ENCODE measurements around the gene BCAS3.

The BCAS3 gene

GRCh38 chr17:61338000-61338798, 660.5 kb downstream of the BCAS3 start:
- Histone ChIP-seq H3K36me3 (ENCODE audit: control insufficient read depth, insufficient read depth, low read length) (no peaks in the 10 kb centered on the region), H3K9me3 (ENCODE audit: control insufficient read depth, low read length) (no peaks in the 10 kb centered on the region), H3K4me1 (ENCODE audit: control insufficient read depth, insufficient read depth, low read length) (peaks cover 15% of the 10 kb centered on the region), H3K4me3 (ENCODE audit: low read length) (no peak overlapping the region), H3K27me3 (ENCODE audit: control insufficient read depth, insufficient read depth, low read length) (peaks cover 77% of the 10 kb centered on the region), H3K9ac (ENCODE audit: low read length) (no peak overlapping the region)

GRCh38 chr17:61338874-61339478, 661.3 kb downstream of the BCAS3 start:
- Histone ChIP-seq H3K9me3 (ENCODE audit: control insufficient read depth, low read length) (no peaks in the 10 kb centered on the region), H3K4me3 (ENCODE audit: low read length) (no peak overlapping the region), H3K36me3 (ENCODE audit: control insufficient read depth, insufficient read depth, low read length) (no peaks in the 10 kb centered on the region), H3K9ac (ENCODE audit: low read length) (no peak overlapping the region), H3K27me3 (ENCODE audit: control insufficient read depth, insufficient read depth, low read length) (peaks cover 74% of the 10 kb centered on the region), H3K4me1 (ENCODE audit: control insufficient read depth, insufficient read depth, low read length) (peaks cover 15% of the 10 kb centered on the region)

- peaks cover 10% of the 10 kb centered on the region for H3K4me1 ChIP-seq (ENCODE audit: control insufficient read depth, insufficient read depth, low read length)
- no peak overlapping the region for H3K9ac ChIP-seq (ENCODE audit: low read length)
- peaks cover 72% of the 10 kb centered on the region for H3K27me3 ChIP-seq (ENCODE audit: control insufficient read depth, insufficient read depth, low read length)
- H3K36me3 ChIP-seq (ENCODE audit: control insufficient read depth, insufficient read depth, low read length), result no peaks in the 10 kb centered on the region
- no peak overlapping the region for H3K4me3 ChIP-seq (ENCODE audit: low read length)
- no peaks in the 10 kb centered on the region for H3K9me3 ChIP-seq (ENCODE audit: control insufficient read depth, low read length)
Measured at GRCh38 chr17:61340431-61341209, 663.0 kb downstream of the BCAS3 start.

- Histone ChIP-seq H3K4me3 (ENCODE audit: low read length) (no peak overlapping the region), H3K4me1 (ENCODE audit: control insufficient read depth, insufficient read depth, low read length) (no peaks in the 10 kb centered on the region), H3K9ac (ENCODE audit: low read length) (no peak overlapping the region), H3K36me3 (ENCODE audit: control insufficient read depth, insufficient read depth, low read length) (no peaks in the 10 kb centered on the region), H3K9me3 (ENCODE audit: control insufficient read depth, low read length) (no peaks in the 10 kb centered on the region), H3K27me3 (ENCODE audit: control insufficient read depth, insufficient read depth, low read length) (peaks cover 44% of the 10 kb centered on the region)
Measured at GRCh38 chr17:61343576-61343975, 665.9 kb downstream of the BCAS3 start.

- Histone ChIP-seq H3K36me3 (ENCODE audit: control insufficient read depth, insufficient read depth, low read length) (no peaks in the 10 kb centered on the region), H3K4me1 (ENCODE audit: control insufficient read depth, insufficient read depth, low read length) (no peaks in the 10 kb centered on the region), H3K9me3 (ENCODE audit: control insufficient read depth, low read length) (no peaks in the 10 kb centered on the region), H3K27me3 (ENCODE audit: control insufficient read depth, insufficient read depth, low read length) (peaks cover 32% of the 10 kb centered on the region), H3K4me3 (ENCODE audit: low read length) (no peak overlapping the region), H3K9ac (ENCODE audit: low read length) (no peak overlapping the region)
Measured at GRCh38 chr17:61345061-61345460, 667.4 kb downstream of the BCAS3 start.

GRCh38 chr17:61345825-61346666, 668.4 kb downstream of the BCAS3 start:
- peaks cover 22% of the 10 kb centered on the region for H3K27me3 ChIP-seq (ENCODE audit: control insufficient read depth, insufficient read depth, low read length)
- H3K4me1 ChIP-seq (ENCODE audit: control insufficient read depth, insufficient read depth, low read length), result no peaks in the 10 kb centered on the region
- no peaks in the 10 kb centered on the region for H3K36me3 ChIP-seq (ENCODE audit: control insufficient read depth, insufficient read depth, low read length)
- no peaks in the 10 kb centered on the region for H3K9me3 ChIP-seq (ENCODE audit: control insufficient read depth, low read length)
- H3K9ac ChIP-seq (ENCODE audit: low read length), result no peak overlapping the region
- H3K4me3 ChIP-seq (ENCODE audit: low read length), result no peak overlapping the region

- H3K9me3 ChIP-seq (ENCODE audit: control insufficient read depth, low read length), result no peaks in the 10 kb centered on the region
- H3K27me3 ChIP-seq (ENCODE audit: control insufficient read depth, insufficient read depth, low read length), result peaks cover 9% of the 10 kb centered on the region
- H3K36me3 ChIP-seq (ENCODE audit: control insufficient read depth, insufficient read depth, low read length), result no peaks in the 10 kb centered on the region
- no peak overlapping the region for H3K9ac ChIP-seq (ENCODE audit: low read length)
- H3K4me1 ChIP-seq (ENCODE audit: control insufficient read depth, insufficient read depth, low read length), result no peaks in the 10 kb centered on the region
- H3K4me3 ChIP-seq (ENCODE audit: low read length), result no peak overlapping the region
Measured at GRCh38 chr17:61349350-61349749, 671.7 kb downstream of the BCAS3 start.

- Histone ChIP-seq H3K9me3 (ENCODE audit: control insufficient read depth, low read length) (no peaks in the 10 kb centered on the region), H3K27me3 (ENCODE audit: control insufficient read depth, insufficient read depth, low read length) (no peaks in the 10 kb centered on the region), H3K9ac (ENCODE audit: low read length) (no peak overlapping the region), H3K4me1 (ENCODE audit: control insufficient read depth, insufficient read depth, low read length) (peaks cover 7% of the 10 kb centered on the region), H3K4me3 (ENCODE audit: low read length) (no peak overlapping the region), H3K36me3 (ENCODE audit: control insufficient read depth, insufficient read depth, low read length) (no peaks in the 10 kb centered on the region)
Measured at GRCh38 chr17:61351745-61352407, 674.2 kb downstream of the BCAS3 start.

- Histone ChIP-seq H3K27me3 (ENCODE audit: control insufficient read depth, insufficient read depth, low read length) (no peaks in the 10 kb centered on the region), H3K4me3 (ENCODE audit: low read length) (no peak overlapping the region), H3K9me3 (ENCODE audit: control insufficient read depth, low read length) (no peaks in the 10 kb centered on the region), H3K36me3 (ENCODE audit: control insufficient read depth, insufficient read depth, low read length) (no peaks in the 10 kb centered on the region), H3K9ac (ENCODE audit: low read length) (no peak overlapping the region), H3K4me1 (ENCODE audit: control insufficient read depth, insufficient read depth, low read length) (peaks cover 8% of the 10 kb centered on the region)
Measured at GRCh38 chr17:61352408-61352770, 674.7 kb downstream of the BCAS3 start.

- Histone ChIP-seq H3K4me1 (ENCODE audit: control insufficient read depth, insufficient read depth, low read length) (peaks cover 8% of the 10 kb centered on the region), H3K9ac (ENCODE audit: low read length) (no peak overlapping the region), H3K36me3 (ENCODE audit: control insufficient read depth, insufficient read depth, low read length) (no peaks in the 10 kb centered on the region), H3K9me3 (ENCODE audit: control insufficient read depth, low read length) (no peaks in the 10 kb centered on the region), H3K4me3 (ENCODE audit: low read length) (no peak overlapping the region), H3K27me3 (ENCODE audit: control insufficient read depth, insufficient read depth, low read length) (no peaks in the 10 kb centered on the region)
Measured at GRCh38 chr17:61352781-61353491, 675.3 kb downstream of the BCAS3 start.

- no peaks in the 10 kb centered on the region for H3K36me3 ChIP-seq (ENCODE audit: control insufficient read depth, insufficient read depth, low read length)
- peaks cover 8% of the 10 kb centered on the region for H3K4me1 ChIP-seq (ENCODE audit: control insufficient read depth, insufficient read depth, low read length)
- no peak overlapping the region for H3K4me3 ChIP-seq (ENCODE audit: low read length)
- H3K9me3 ChIP-seq (ENCODE audit: control insufficient read depth, low read length), result no peaks in the 10 kb centered on the region
- H3K27me3 ChIP-seq (ENCODE audit: control insufficient read depth, insufficient read depth, low read length), result no peaks in the 10 kb centered on the region
- no peak overlapping the region for H3K9ac ChIP-seq (ENCODE audit: low read length)
Measured at GRCh38 chr17:61353615-61354014, 676.0 kb downstream of the BCAS3 start.
